PC-3 (cell line): ENCODE results near the gene ERP27. TPM values are rescaled to one million over a fixed set of nuclear protein-coding genes. Genes with fewer than 3 reads are reported as not detected.

Experiments used
- ATAC-seq: fragments of 200-7000 bp; cut with Tn5 transposase; 2 replicates; pipeline ENCODE4 v1.9.1; 2020; ENCODE audit warnings: mild to moderate bottlenecking, moderate library complexity
- BruUV-seq: library from RNA; stranded (reverse); fragments of 400-500 nt; replicated peaks from 2 replicates; lab custom pipeline; 2021; lab: Mats Ljungman, UMichigan
- CTCF ChIA-PET: fragments of 300-600 bp; sonication (Branson Sonifier 250); formaldehyde crosslinking; loops from one replicate; lab custom pipeline; 2022; ENCODE audit warnings: antibody characterized with exemption; lab: Charles Lee
- POLR2A ChIA-PET: fragments of 300-600 bp; sonication (Branson Sonifier 250); formaldehyde crosslinking; loops from one replicate; lab custom pipeline; 2022; ENCODE audit warnings: antibody characterized with exemption; ENCODE audit not compliant: unreplicated experiment; lab: Charles Lee
- DNase-seq: peaks from one replicate; pipeline ENCODE4 v3.0.0-alpha.2; 2015
- H2AFZ ChIP-seq: fragments of 300-600 bp; sonication (generic); 2 replicates; pipeline ENCODE4 v1.6.0; 2016; ENCODE audit warnings: antibody characterized with exemption, low read length
- H3F3A ChIP-seq: fragments of 300-600 bp; sonication (generic); one replicate; pipeline ENCODE4 v1.6.0; 2017; ENCODE audit warnings: antibody characterized with exemption, low read length, control low read depth, mild to moderate bottlenecking; ENCODE audit not compliant: unreplicated experiment
- H3K27ac ChIP-seq: fragments of 300-600 bp; sonication (generic); 2 replicates; pipeline ENCODE4 v1.5.1; 2016; ENCODE audit warnings: mild to moderate bottlenecking, low read length
- H3K27me3 ChIP-seq: fragments of 300-600 bp; sonication (generic); 2 replicates; pipeline ENCODE4 v1.6.1; 2016; ENCODE audit warnings: low read length, mixed read lengths
- H3K36me3 ChIP-seq: fragments of 300-600 bp; sonication (generic); 2 replicates; pipeline ENCODE4 v1.6.1; 2016; ENCODE audit warnings: low read depth, mixed run types, low read length, mixed read lengths
- H3K4me1 ChIP-seq: fragments of 300-600 bp; sonication (generic); 2 replicates; pipeline ENCODE4 v1.5.1; 2016; ENCODE audit warnings: low read length; ENCODE audit not compliant: insufficient read depth
- H3K4me2 ChIP-seq: fragments of 300-600 bp; sonication (generic); 2 replicates; pipeline ENCODE4 v1.6.0; 2016; ENCODE audit warnings: low read length
- H3K4me3 ChIP-seq: fragments of 300-600 bp; sonication (generic); 2 replicates; pipeline ENCODE4 v1.5.1; 2016; ENCODE audit warnings: mild to moderate bottlenecking, low read length, mixed read lengths
- H3K79me2 ChIP-seq: fragments of 300-600 bp; sonication (generic); 2 replicates; pipeline ENCODE4 v1.6.1; 2017; ENCODE audit warnings: low read length, mixed read lengths
- H3K9ac ChIP-seq: fragments of 300-600 bp; sonication (generic); 2 replicates; pipeline ENCODE4 v1.6.0; 2016; ENCODE audit warnings: mild to moderate bottlenecking, low read length
- H3K9me2 ChIP-seq: fragments of 300-600 bp; sonication (generic); replicated peaks from 2 replicates; pipeline ENCODE4 v1.6.1; 2016; ENCODE audit warnings: mixed run types, low read length, mixed read lengths
- H3K9me3 ChIP-seq: fragments of 300-600 bp; sonication (generic); 2 replicates; pipeline ENCODE4 v1.6.1; 2016; ENCODE audit warnings: low read length, mixed read lengths
- H4K20me1 ChIP-seq: fragments of 300-600 bp; sonication (generic); 2 replicates; pipeline ENCODE4 v1.6.1; 2016; ENCODE audit warnings: low read length, mixed read lengths
- EZH2 ChIP-seq: fragments of 300-600 bp; sonication (generic); IDR thresholded peaks from one replicate; pipeline ENCODE4 v1.6.1; 2017; ENCODE audit warnings: antibody characterized with exemption, mild to moderate bottlenecking, low read length; ENCODE audit not compliant: unreplicated experiment
- EZH2phosphoT487 ChIP-seq: fragments of 300-600 bp; sonication (generic); IDR thresholded peaks from 2 replicates; pipeline ENCODE4 v1.6.1; 2018; ENCODE audit warnings: mild to moderate bottlenecking, antibody characterized with exemption, low read length, borderline replicate concordance
- intact Hi-C: fragments of 100-400 bp; cut with micrococcal nuclease; formaldehyde crosslinking; loops from 2 replicates; pipeline ENCODE4 v1.9.0; 2023
- total RNA-seq: library from RNA; depleted of rRNA; stranded (reverse); fragments of >200 nt; gene quantifications from 2 replicates; pipeline ENCODE4 v1.2.3, GENCODE V29; 2014; rRNA removed
- TF ChIP-seq, protein P1 (sequence below): fragments of 300-600 bp; sonication (generic); conservative IDR thresholded peaks from 2 replicates; pipeline ENCODE4 v1.5.1; 2017; ENCODE audit warnings: antibody characterized with exemption, low read depth, mild to moderate bottlenecking, low read length

ERP27 gene
- total RNA-seq, 1 experiment from 2014 or later, result not detected

GRCh38 chr12:14868916-14869506 lies 69.3 kb downstream of the ERP27 start:
- H3K9me2 ChIP-seq, result no peaks in the 10 kb centered on the region
- TF ChIP-seq, protein P1, sequence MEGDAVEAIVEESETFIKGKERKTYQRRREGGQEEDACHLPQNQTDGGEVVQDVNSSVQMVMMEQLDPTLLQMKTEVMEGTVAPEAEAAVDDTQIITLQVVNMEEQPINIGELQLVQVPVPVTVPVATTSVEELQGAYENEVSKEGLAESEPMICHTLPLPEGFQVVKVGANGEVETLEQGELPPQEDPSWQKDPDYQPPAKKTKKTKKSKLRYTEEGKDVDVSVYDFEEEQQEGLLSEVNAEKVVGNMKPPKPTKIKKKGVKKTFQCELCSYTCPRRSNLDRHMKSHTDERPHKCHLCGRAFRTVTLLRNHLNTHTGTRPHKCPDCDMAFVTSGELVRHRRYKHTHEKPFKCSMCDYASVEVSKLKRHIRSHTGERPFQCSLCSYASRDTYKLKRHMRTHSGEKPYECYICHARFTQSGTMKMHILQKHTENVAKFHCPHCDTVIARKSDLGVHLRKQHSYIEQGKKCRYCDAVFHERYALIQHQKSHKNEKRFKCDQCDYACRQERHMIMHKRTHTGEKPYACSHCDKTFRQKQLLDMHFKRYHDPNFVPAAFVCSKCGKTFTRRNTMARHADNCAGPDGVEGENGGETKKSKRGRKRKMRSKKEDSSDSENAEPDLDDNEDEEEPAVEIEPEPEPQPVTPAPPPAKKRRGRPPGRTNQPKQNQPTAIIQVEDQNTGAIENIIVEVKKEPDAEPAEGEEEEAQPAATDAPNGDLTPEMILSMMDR, result no peak
- TF ChIP-seq EZH2phosphoT487 (no peak), EZH2 (no peak)
- no TSS peak for BruUV-seq
- H3K4me1 ChIP-seq, result peaks cover 11% of the 10 kb centered on the region; the same call in 1 of the 2 replicates
- ATAC-seq (peak; percentile 50), DNase-seq (peak; percentile 68)
- peak overlapping the region; percentile 17; the same call in 1 of the 2 replicates for H3K27ac ChIP-seq
- H4K20me1 ChIP-seq, result no peaks in the 10 kb centered on the region
- peak overlapping the region; percentile 58 for H2AFZ ChIP-seq
- H3K4me3 ChIP-seq, result no peak overlapping the region
- intact Hi-C loops, result no loop called here
- no peaks in the 10 kb centered on the region for H3K36me3 ChIP-seq
- H3K79me2 ChIP-seq, result no peaks in the 10 kb centered on the region
- H3K27me3 ChIP-seq, result no peaks in the 10 kb centered on the region
- ChIA-PET CTCF (no interaction called here), POLR2A (no interaction called here)
- no peaks in the 10 kb centered on the region for H3F3A ChIP-seq
- H3K9me3 ChIP-seq, result no peaks in the 10 kb centered on the region
- H3K4me2 ChIP-seq, result 0 out of 2 replicates have a peak overlapping the region, but pooled peaks have one; percentile 22
- H3K9ac ChIP-seq, result no peak overlapping the region

Other genes starting within 250 kb of the ERP27 start
- gene GUCY2C, start 241.9 kb downstream of the ERP27 start, total RNA-seq, result not detected in 2 replicates
- 20.0 and 21.4 TPM in 2 replicates for gene WBP11, start 135.1 kb downstream of the ERP27 start, total RNA-seq
- gene C12orf60, start 134.9 kb downstream of the ERP27 start, total RNA-seq, result 0.29 and 0.47 TPM in 2 replicates
- gene SMCO3, start 124.4 kb downstream of the ERP27 start, total RNA-seq, result not detected in 2 replicates
- not detected in 2 replicates for gene ART4, start 95.0 kb downstream of the ERP27 start, total RNA-seq
- 0.22 and 2.1 TPM in 2 replicates for gene MGP, start 52.7 kb downstream of the ERP27 start, total RNA-seq
- 10.4 and 12.4 TPM in 2 replicates for gene ARHGDIB, start 23.1 kb upstream of the ERP27 start, total RNA-seq
- gene PDE6H, start 34.5 kb upstream of the ERP27 start, total RNA-seq, result not detected in 2 replicates